HG03095 (cell line): ENCODE data around the gene RAB29.
A peak's percentile ranks its signal among the peaks of the same experiment; 100 is the strongest.
"Not testable (repeated sequence)": the region's sequence is repeated elsewhere in the genome, so short reads cannot be mapped to it uniquely, and the experiment has no call there.

Experiments used
- ATAC-seq: cut with Tn5 transposase; IDR thresholded peaks from one replicate; pipeline ENCODE4 v1.9.1; 2021; ENCODE audit warnings: moderate library complexity; ENCODE audit not compliant: unreplicated experiment

Gene RAB29, protein sequence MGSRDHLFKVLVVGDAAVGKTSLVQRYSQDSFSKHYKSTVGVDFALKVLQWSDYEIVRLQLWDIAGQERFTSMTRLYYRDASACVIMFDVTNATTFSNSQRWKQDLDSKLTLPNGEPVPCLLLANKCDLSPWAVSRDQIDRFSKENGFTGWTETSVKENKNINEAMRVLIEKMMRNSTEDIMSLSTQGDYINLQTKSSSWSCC

DNA sequence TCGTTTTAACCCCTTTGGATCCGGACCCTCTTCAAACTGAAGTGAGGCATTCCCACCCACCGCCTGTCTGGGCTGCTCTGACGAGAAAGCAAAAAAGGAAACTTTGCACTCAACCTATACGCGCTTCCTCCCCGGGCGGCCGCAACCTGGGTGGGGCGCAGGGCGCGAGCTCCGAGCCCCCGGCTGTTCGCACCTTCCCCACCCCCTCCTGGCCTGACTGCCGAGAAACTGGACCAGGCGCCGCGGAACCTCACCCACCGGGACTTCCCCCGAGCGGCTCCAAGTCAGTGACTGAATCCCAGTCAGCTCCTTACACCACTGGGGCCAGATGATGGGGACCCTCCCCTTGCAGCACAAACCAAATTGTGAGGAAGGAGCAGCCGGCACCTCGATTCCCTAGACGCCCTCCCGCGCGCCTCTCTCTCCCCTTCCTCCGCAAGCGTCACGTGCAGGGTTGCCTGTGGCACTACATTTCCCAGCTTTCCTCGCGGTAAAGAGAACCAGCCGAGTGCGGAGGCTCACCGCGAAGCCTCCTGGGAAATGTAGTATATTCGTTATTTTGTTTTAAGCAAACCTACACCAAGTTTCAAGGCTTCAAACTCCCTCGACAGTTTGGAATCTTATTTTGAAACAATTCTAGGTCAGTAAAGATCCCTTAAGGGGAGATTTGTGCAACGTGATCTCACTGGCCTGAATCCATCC lies at the start of gene RAB29:
RAB29 (minus strand) TSS at position 468 of the 702 bp plus-strand sequence. CDS start 526 bp downstream, outside the sequence.
- peak; percentile 71 for ATAC-seq

DNA sequence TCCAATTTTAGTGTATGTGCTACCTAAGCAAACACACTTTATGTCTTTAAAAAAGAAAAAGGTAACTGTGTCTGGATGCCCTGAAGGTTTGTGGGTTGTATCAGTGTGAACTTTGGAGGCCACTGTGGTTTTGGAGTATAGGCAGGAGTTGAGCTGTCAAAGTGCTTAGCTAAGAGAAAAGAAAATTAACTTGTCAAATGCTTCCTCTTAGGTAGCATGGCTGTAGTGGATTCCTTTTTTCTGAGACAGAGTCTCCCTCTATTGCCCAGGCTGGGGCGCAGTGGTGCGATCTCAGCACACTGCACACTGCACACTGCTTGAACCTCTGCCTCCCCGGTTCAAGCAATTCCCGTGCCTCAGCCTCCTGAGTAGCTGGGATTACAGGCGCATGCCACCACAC lies 48.9 kb upstream of the RAB29 start:
- no peak for ATAC-seq

DNA sequence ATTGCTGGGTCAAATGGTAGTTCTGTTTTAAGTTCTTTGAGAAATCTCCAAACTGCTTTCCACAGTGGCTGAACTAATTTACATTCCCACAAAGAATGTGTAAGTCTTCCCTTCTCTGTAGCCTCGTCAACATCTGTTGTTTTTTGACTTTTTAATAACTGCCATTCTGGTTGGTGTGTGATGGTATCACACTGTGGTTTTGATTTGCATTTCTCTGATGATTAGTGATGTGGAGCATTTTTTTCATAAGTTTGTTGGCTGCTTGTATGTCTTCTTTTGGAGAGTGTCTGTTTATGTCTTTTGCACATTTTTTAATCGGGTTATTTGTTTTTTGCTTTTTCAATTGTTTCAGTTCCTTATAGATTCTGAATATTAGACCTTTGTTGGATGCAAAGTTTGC lies 48.0 kb upstream of the RAB29 start:
- ATAC-seq: not testable (repeated sequence)

DNA sequence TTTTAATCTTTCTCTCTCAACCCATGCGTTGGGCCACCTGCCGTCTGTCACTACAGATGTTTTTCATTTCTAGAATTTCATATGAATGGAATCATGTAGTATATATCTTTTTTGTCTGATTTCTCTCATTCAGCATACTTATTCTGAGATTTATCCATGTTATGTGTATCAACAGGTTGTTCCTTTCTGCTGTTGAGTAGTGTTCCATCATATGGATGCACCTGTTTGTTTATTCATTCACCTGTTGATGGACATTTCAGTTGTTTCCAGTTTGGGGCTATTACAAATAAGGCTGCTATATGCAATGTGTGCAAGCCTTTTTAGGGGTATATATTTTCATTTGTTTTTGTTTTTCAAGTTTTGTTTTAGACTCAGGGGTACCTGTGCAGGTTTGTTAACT lies 47.1 kb upstream of the RAB29 start:
- ATAC-seq: no peak

DNA sequence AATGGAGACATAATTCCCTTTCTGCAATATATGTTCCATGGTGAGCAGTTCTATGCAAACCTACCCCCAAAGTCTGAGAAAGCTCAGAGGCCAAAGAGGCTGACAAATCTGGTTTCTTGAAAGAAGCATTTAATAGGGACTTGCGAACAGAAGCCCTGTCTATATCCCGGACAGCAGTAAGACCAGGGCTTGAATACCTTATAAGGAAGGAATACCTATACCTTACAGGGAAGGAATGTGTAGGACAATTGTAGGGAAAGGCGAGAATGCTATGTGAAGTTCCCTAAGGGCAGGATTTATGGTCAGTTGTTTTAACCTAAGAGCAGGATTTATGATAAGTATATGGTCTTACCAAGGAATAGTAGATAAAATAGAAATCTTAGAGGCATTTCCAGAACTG lies 42.7 kb upstream of the RAB29 start:
- no peak for ATAC-seq

DNA sequence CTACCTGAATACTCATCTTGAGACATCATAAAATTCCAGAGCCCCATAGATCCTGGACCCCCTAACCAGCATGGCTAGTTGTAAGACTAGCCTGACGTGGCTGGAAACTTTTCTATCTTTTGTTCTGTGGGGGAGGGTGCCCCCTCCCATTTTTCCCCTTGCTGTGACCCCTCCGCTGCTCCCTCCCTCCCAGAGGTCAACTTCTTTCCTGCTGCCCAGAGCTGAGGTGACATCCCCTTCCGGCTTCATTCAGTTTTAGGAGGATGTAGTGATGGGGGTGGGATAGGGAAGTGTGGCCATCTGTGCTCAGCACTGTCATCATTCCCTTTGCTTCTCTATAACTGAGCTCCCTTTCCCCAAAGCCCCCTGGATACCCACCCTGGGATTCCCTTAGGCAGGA lies 42.1 kb upstream of the RAB29 start:
- no peak for ATAC-seq

DNA sequence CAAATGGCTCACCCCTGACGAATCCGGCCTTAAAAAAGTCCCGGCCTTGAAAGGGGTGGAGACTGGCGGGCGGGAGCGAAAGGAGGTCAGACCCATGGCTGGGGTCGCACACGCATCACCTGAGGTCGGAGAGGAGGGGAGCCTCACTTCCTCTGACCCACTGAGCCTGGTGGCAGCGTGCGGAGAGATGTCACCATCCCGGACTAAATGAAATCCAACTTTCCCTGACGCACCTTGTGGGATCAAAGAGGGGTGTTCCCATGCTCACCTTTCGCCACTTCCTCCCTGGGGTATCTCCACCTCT lies 38.4 kb upstream of the RAB29 start:
- ATAC-seq: no peak

DNA sequence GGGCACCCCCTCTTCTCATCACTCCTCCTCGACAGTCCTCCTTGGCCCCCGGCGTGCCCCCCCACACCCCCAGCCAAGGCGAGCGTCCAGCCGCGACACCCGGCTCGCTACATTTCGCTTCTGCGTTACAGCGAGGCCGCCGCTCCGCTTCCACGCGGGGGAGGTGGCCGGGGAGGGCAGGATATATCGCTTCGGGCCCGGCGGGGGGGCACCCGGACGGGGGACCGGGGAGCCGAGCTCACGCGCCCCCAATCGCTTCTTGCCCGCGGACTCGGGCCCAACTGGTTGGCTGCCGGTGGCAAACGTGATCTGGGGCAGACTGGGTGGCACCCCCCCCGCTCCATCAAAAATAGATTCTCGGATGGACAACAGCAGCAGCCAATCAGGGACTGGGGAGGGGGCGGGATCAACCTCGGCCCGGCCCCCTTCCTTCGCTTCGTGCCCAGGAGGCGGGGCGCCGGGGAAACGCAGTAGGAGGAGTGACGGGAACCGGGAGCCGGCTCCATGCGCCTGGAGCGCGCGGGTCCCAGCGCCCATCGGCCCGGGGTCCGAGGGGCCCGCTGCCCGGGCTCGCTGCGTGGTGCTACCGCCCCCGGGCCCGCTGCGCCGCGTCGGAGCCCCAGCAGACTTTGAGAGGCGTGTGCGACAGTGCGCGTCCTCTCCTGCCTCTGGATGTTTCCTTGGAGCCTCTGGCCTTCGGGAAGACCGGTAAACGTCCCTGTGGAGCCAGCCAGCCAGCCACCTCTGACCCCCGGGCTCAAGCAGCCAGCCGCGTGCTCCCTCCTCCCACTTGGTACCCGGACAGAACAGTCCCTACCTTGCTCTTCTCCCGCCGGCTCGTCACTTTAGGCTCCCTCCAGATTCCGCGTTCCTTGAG lies 37.8 kb upstream of the RAB29 start, which contains the start of gene SLC41A1:
SLC41A1 (minus strand) TSS at position 321 of the 877 bp plus-strand sequence. CDS start 2,757 bp downstream, outside the sequence.
- ATAC-seq: peak; percentile 64

DNA sequence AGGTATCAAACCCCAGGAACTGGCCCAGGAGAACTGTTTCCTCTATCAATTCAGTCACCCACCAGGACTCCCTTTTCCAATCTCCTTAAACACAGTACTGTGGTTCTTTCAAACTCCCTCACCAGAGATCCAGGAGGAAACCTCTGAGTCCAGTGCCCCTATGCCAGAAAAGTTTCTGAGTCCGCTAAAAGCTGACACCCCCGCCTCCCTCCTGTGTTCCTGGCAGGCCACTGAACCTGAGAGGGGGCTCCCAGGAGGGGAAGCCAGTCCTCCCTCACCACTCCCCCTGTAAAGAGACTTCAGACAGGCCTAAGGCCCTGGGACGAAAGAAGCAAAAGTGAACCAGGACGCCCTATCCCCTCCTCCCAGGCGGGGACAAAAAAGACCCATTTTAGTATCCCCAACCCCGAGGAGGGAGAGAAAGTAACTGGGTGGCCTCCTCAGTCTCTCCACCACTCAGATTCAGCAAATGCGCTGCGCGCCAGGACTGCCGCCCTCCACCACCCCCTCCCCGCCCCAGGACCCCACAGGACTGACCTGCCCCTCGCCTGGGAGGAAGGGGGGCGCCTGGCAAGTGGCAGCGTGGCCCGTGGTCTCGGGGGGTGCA lies 37.1 kb upstream of the RAB29 start:
- no peak for ATAC-seq

DNA sequence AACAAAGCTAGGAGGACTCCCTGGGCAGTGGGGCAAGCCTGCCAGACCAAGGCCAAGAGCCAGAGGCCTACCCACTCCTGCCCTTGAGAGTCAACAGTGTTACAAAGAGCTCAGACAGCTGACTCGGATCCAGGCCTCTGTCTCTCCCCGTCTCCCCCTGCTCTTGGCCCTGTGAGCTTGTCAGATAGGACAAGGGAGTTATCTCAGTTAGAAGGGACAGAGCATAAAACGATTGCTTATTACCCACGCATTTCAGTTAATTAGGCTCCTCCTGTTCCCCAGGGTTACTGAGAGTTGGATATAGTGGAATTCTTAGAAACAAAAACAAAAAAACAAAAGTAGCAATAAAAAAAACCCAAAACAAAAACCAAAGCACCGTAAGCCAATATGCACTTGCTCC lies 36.4 kb upstream of the RAB29 start:
- ATAC-seq: no peak

DNA sequence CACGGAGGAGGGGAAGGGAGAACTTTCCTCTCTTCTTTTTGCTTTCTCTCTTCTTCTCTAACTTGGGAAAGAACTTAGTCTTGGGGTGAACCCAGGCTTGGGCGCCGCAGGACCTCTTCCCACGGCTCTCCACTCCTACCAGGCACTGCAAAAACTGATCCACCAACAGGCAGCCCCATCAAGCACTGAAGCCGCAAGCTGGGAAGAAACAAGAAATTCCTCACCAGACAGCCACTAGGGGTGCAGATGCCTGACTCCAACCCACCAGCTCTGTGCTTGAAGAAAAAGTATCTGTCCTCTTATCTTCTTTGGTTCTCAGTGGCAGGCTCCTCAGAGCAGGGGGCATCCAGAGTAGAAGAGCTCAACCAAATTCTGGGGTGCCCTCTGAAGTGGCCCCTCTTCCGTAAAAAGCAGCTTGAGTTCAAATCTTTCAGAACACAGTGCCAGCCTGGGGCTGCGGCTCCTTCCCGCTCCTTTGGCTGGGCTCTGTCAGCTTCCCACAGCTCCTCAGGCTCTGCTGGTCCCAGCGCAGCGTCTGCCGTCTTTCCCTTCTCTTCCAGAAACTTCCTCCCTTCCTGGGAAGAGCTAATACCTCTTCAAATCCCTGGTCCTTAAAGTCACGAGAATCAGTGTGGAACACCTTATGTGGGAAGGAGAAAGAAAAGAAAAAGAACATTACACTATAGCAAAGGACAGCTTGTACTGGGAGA lies 35.3 kb upstream of the RAB29 start:
- ATAC-seq: no peak

DNA sequence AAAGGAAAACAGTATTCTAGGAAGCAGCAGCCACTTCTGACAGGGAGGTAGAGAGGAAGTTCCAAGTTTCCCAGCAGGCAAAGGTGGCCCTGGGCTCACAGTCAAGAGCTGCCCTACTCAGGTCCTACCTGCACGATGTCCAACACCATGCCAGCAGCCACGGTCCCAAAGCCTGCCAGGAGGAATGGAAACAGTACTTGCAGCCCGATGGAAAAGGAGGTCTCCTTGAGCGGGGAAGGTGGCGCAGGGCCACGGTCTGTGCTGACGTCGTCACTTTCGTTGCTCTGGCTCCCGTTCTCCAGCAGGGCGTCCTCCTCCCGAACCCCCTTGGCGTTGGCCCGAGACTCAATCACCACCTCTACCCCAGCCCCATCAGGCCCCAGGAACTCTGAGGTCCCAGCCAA lies 34.7 kb upstream of the RAB29 start:
- no peak for ATAC-seq

DNA sequence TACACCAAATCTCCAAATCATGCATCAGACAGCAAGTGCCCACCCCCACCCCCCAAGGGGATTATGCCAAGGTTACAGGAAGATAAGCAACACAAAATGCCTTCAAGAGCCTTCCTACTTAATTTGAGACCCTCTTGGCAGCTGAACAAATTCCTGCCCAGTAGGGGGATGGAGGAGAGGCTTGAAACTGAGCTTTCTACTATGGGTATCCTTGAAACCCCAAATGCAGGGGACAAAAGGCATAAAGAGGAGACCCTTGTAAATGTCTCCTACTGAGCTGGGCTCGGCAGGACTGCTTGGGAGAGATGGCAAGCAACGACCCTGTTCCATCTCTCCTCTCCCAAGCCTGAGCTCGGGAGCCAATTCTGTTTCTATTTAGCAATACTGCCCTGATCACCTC lies 34.2 kb upstream of the RAB29 start:
- ATAC-seq: no peak

DNA sequence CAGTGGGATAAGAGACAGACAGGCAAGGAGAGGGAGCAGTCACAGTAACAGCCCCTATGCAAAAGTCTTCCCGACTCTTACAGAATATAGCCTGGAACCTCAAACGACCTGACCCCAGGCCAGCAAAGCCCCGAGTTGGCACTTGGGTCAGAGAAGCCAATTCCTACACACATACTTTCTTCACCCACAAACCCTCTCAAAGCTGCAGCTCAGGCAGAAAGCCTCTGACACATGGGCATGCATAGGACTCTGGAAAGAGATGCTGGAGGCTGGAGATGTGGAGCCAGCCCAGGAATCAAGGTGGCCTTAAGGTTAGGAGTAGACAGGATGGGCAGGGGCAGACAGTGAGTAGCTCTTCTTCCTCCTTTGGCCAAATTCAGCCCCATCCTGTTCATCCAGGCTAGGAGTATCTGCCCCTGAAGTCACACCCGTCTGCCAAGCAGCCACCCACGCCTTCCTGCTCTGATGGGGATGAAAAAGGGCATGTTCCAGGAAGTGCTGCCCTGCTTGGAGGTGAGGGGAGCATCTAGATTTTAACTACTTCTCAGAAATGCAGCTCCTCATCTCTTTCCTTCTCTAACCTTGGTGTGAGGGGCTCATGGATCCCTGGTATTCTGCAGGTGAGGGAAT lies 29.9 kb upstream of the RAB29 start:
- no peak for ATAC-seq

DNA sequence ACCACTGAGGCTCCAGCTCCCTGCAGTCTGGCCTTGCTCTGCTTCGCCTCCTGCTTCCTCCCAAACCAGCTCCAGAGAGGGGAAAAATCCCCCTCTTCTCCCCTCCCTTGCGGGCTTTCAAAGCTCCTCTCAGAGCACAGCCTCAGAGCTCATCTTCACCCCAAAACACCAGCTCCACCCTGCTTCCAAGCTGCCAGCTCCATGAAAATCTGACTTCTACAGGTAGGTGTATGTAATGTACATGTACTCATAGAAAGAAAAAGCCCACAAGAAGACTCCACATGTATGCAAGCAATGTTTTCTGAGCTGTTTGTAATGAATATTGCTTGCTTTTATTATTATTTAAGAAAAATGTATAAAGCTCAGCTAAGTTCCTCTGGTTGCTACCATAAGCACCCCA lies 29.3 kb upstream of the RAB29 start:
- no peak for ATAC-seq

DNA sequence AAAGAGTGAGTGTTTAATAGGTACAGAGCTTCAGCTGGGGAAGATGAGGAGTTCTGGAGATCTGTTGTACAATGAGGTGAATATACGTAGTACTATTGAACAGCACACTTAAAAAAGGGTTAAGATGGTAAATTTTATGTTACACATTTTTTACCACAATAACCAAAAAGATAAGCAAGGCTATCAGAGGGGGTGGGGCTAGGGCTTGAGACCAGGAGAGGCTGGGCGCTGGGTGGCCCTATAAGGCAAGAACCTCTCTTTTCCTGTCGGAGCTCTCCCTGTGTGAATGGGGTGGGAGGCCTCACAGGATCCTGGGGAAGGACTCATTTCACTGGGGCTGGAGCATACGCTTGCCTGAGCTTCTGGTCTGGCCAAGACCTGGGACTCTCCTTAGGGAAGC lies 28.7 kb upstream of the RAB29 start:
- ATAC-seq: no peak

DNA sequence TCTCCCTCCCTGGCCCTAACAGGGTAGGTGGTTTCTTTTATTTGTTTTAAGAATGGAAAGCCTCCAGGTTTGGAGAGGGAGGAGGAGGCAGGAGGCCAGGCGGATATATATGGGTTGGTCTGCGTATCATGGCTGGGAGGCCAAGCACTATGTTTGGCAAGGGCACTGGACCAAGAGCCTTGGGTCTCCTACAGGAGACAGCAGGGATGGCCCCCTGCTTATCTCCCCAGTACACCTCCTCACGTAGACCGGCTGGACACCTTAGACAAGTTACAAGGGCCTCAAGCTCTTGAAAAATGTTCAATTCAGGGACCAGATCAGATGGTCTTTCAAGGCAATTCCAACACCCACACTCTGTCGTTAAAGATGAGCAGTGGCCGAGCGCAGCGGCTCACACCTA lies 26.8 kb upstream of the RAB29 start:
- ATAC-seq: no peak

DNA sequence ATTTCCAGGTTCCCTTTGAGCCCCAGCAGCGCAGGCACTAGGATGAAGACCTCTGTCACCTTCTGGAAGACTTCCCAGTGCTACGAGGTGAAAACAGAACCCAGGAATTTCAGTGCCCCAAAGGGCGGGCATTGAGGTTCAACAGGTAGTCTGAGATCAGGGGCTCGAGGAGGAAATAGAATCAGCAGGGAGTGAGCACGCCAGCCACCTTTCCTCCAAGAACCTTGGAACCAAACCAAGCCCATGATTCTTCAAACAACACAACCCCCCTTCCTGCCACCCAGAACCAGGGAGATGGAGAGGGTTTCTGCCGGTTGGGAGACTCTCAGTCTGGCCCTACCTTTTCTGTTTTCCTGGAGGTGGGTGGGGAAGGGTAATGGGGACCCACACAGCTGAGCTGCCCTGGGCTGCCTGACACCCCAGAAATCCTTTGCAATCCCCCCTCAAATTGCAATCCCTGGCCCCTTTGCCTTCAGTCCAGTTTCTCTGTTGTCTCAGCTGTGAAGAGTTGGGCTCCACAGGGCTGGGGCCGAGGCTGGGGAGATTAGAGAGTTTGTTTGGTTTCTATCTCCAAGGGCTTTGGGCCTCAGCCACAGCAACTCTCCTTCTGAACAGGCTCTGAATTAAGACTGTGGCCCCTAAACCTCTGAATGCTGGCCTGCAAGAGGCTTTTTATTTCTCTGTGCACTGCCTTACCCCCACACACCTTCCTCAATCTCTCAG lies 25.9 kb upstream of the RAB29 start:
- ATAC-seq: no peak

DNA sequence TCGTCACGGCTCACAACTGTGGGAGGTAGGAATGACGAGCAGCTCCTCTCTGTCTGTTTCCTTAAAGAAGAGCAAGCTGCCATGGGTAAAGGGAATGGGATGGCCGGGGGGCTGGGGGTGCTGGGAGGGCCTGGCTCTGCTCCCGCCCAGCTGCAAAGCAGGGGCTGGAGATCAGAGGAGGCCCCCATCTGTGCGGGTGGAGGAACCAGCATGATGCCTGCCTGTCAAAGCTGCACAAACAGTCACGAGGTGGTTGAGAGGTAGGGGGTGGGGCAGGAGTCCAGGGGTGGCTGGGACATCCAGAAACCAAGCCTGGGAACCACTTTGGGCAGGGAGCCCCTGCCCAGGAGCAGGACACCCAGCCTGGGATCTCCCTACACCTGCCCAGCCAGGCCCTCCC lies 25.1 kb upstream of the RAB29 start:
- ATAC-seq: no peak

DNA sequence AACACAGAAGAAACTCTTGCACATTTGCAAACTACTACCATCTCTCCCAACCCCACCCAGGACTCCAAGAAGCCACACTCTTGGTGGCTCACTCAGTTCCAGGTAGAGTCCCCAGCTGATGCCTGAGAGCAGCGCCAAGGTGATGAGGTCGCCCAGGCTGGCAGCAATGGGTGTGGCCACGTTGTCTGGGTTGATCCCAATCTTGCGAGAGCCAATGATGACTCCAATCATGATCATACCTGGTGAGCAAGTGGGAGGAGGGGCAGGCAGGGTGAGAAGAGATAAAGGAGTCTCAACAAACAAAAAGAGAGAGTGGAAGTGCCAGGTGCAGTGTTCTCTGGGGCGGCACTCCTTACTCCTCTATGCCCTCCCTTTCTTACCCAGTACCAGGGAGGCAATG lies 23.3 kb upstream of the RAB29 start:
- no peak for ATAC-seq
